HG02938 (cell line): Measurements from ENCODE around the gene AAK1.
"Not testable (repeated sequence)": the region's sequence is repeated elsewhere in the genome, so short reads cannot be mapped to it uniquely, and the experiment has no call there.

ENCODE experiments used
- ATAC-seq: cut with Tn5 transposase; IDR thresholded peaks from one replicate; pipeline ENCODE4 v1.9.1; 2021; ENCODE audit warnings: mild to moderate bottlenecking, moderate library complexity; ENCODE audit not compliant: unreplicated experiment

The AAK1 gene

DNA sequence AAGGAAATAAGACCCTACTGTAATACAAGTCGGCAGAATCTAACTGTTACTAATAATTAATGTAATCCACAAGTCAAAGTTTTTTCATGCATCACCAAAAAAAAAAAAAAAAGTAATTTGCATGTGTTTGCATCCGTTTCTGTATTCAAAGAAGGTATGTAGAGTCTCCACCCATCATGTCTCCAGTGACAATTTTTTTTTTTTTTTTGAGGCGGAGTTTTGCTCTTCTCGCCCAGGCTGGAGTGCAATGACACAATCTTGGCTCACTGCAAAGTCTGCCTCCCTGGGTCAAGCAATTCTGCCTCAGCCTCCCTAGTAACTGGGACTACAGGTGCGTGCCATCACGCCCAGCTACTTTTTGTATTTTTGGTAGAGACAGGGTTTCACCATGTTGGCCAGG is 182.1 kb downstream of the AAK1 start:
- no peak for ATAC-seq

DNA sequence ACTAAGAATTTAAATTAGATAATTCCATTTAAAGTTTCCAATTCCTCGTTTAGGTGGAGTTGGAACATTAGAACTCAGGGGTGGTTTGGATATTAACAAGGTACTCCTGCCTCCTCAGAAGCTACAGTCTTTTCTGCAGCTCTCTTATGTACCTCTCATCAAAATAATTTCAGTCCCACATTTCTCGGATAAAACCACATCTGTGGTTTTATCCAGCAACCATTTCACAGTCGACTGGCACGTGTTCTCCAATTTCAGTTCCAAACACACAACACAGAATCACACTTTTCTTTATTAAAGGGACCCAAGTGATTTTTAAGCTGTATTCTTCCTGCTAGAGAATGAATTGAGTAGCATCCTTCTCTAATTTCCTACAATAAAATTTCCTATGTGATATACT is 183.6 kb downstream of the AAK1 start:
- ATAC-seq, result no peak

DNA sequence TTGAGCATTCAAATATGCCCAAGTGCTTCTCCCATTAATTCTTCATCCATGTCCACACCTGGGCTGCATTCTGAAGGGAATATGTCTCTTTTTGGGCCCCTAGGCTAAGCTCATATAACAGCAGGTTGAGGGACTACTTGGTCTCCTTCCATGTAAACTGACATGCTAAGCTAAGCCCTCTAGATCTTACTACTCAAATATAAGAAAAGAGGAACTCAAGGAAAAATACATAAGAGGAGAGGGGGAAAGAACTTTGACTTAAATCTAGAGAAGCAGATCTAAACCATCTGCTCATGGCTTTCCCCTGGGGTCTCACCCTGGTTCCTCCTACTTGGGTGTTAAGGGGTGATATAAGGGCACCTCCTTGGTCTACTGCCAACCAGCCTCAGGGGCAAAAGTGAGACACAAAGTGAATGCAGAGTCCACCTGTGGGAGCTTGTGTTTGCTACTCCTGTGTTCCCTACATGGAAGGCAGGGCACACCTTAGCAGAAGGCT is 186.5 kb downstream of the AAK1 start:
- no peak for ATAC-seq

DNA sequence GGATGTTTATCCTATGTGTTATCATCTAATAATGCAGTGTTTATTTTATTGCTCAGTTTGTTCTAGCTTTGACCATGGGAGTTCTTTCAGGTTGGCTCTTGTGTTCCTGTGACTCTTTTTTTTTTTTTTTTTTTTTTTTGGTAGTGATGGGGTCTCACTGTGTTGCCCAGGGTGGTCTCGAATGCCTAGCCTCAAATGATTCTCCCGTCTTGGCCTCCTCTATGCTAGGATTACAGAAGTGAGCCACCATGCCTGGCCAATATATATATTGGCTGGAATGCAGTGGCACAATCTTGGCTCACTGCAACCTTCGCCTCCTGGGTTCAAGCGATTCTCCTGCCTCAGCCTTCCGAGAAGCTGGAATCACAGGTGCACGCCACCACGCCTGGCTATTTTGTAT is 187.4 kb downstream of the AAK1 start:
- ATAC-seq, result no peak

DNA sequence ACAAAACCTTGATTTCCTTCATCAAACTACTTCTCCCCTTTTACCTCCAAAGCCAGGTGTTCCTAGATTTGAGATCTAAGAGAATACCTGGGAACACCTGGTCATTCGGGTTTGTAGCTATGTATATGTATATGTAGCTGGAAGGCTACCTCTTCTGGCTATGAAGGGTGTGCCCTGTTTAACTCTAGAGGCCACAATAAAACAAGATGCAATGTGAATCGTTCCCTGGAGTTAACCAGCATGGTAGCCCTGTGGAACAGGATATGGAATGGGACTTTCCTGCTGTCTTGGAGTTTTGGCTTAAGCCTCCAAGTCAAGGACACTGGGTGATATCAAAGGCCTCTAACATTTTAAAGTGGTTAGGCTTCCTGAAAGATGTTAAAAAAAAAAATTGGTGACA is 188.6 kb downstream of the AAK1 start:
- ATAC-seq, result no peak

GRCh38 chr2:69453475-69454129 is 189.9 kb downstream of the AAK1 start:
- peak; percentile 85 for ATAC-seq

GRCh38 chr2:69452687-69453086 is 190.9 kb downstream of the AAK1 start:
- no peak for ATAC-seq

GRCh38 chr2:69450735-69451416 is 192.7 kb downstream of the AAK1 start:
- no peak for ATAC-seq

- no peak for ATAC-seq
Observed at GRCh38 chr2:69449906-69450305, 193.6 kb downstream of the AAK1 start.

DNA sequence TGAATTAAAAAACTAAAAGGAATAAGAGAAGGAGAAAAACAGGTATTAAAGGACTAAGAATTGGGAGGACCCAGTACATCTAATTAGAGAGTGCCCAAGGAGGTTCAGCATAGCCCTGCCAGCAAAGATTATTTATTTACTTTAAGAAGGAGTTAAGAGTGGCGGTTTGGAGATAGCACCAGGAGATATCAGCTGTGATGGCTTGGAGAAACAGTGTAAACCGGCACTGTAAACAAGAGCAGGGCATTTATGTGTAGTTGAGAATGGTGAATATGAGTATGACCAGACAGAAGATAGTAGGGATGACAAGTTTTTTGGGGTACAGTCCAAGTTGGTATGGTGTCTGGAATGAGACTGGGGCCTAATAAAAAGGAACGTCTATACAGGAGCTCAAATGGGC is 199.9 kb downstream of the AAK1 start:
- not testable (repeated sequence) for ATAC-seq

DNA sequence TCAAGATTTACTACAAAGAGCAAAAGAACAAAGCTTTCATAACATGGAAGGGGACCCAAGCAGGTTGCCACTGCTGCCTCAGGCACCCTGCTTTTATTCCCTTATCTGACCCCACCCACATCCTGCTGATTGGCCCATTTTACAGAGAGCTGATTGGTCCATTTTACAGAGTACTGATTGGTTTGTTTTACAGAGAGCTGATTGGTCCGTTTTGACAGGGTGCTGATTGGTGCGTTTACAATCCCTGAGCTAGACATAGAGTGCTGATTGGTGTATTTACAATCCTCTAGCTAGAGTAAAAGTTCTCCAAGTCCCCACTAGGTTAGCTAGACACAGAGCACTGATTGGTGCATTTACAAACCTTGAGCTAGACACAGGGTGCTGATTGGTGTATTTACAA is 204.0 kb downstream of the AAK1 start:
- ATAC-seq, result not testable (repeated sequence)

- ATAC-seq, result no peak
Observed at GRCh38 chr2:69438580-69438979, 205.0 kb downstream of the AAK1 start.

DNA sequence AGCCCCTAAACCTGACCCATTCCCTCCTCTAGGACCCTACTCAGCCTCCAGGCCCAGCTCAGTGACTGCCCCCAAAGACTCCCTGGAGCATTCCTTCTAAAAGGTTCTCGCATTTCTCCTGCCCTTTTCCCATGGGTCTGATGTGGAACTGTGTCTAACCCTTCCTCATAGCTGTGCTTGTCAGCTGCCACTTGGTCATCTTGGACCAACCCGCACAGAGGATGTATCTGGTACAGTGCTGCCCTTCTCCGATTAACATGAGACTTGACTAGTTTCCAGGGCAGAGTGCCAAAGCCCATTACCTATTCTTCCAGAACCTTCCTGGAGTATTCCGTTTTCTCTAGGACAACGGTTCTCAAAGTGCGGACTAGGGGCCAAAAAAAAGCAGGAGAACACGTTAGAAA is 205.8 kb downstream of the AAK1 start:
- no peak for ATAC-seq

DNA sequence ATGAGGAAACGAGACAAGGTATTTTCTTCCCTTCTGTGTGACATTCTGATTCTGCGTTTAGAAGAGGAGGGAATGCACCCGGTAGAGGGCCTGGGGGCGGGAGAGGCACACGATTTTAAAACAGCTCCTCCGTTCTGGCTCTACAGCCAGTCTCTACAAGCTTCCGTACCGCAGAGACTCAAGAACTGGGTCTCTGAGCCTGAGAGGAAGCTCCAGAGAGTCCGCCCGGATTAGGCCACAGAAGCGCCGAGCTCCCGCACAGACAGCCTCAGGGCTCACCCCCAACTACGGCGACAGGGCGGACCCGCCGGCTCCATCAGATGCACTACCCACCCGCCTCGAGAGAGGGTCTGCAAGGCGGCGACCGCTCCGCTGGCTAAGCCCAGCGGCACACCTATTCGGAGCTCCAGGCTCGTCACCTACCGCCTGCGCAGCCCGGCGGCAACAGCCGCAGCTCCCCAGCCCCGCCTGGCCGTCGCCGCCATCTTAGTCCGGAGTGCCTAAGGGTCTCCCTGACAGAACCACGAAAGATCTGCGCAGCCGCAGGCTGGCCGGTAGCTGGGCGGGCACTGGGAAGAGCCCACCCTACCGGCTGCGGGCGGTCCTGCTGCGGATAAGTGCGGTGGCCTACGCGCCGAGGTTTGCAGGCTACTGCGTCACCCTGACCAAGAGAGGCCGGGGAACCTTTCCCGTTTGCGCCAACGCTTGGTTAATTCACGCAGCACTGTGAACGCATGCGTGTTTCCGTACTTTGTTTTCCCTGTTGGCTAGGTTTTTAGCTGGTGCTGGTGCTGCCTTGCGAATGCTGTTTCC is 206.4 kb downstream of the AAK1 start, which contains the start of gene NFU1:
Gene NFU1, minus strand, starts transcription at position 498 of the 813 bp plus-strand sequence. Its CDS starts 13 bp downstream, at position 485.
- ATAC-seq, result peak; percentile 87

- ATAC-seq, result peak; percentile 7
Observed at GRCh38 chr2:69436596-69436937, 207.0 kb downstream of the AAK1 start.

DNA sequence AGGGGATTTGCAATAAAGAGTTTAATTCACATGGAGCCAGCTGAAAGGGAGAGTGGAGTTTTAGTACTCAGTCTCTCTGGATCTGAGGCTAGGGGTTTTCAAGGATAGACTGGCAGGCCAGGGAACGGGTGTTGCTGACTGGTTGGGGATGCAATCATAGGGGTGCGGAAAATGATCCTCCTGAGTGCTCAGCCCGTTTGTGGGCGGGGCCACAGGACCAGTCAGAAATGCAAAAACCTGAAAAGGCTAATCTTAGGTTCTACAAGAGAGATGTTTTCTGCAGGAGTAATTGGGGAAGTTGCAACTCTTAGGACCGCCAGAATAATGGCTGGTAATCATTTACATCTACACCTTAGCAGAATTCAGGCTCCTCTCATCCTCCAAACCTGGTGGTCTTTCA is 208.8 kb downstream of the AAK1 start:
- no peak for ATAC-seq

DNA sequence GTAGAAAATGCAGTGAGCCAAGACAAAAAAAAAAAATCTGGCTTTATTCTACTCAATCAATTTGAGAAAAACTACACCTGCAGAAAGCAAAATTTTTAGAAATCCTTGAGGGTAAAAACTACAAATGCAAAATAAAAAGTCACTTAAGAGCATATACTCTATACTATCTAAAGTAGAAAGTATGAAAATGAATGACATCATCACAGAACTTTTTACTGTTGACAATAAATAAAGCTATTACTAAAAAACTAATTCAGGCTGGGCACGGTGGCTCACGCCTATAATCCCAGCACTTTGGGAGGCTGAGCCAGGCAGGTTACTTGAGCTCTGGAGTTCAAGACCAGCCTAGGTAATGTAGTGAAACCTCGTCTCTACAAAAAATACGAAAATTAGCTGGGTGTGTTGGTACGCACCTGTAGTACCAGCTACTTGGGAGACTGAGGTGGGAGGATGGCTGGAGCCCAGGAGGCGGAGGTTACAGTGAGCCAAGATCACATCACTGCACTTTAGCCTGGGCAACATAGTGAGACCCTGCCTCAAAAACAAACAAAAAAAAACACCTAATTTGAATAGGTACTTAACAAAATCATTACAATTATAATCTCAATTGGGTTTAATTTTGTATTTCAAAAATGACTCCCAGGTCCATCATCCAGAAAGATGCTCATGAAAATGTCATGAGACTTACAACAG is 213.9 kb downstream of the AAK1 start:
- no peak for ATAC-seq

DNA sequence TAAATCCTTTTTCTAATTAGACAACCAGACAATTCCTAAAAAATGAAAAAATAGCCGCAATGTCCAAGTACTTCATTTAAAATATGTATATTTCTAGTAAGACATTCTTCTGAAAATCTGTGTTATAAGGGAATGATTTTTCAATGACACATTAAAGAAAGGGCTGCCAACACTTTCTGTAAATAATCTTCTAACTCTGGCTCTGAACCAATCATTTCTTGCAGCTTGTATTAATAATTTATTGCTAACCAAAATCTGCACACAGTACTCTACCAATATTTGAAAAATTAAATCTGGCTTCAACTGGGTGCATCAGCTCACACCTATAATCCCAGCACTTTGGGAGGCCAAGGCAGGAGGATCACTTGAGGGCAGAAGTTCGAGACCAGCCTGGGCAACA is 214.6 kb downstream of the AAK1 start:
- no peak for ATAC-seq

GRCh38 chr2:69424419-69424818 is 219.1 kb downstream of the AAK1 start:
- ATAC-seq, result no peak

DNA sequence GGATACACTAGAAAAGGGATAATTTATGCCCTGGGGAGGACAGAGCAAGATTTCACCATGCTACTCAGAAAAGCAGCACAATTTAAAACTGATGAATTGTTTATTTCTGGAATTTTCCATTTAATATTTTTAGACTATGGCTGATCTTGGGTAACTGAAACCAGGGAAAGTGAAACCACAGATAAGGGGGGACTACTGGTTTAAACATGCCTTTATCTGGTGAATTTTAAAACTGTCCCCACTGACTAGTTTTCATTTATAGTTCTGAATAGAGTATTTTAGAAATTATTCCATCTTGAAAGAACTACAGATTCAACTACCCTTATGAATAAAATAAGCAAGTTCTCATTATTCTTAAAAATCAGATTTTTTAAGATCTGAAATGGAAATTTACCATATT is 221.3 kb downstream of the AAK1 start:
- ATAC-seq, result no peak

DNA sequence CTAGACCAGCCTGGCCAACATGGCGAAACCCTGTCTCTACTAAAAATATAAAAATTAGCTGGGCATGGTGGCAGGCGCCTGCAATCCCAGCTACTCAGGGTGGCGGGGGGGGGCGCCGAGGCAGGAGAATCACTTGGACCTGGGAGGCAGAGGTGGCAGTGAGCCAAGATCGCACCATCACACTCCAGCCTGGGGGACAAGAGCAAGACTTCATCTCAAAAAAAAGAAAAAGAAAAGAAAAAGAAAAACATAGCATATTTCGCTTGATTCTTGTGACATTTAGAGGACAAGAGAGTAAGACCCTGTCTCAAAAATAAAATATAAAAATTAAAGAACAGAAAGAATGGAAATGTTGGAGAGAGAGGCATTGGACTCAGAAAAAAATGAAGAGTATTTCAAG is 224.4 kb downstream of the AAK1 start:
- ATAC-seq, result not testable (repeated sequence)
